HCT116 (cell line): ENCODE data around the gene MS4A15. TPM values are rescaled to one million over a fixed set of nuclear protein-coding genes. Genes with fewer than 3 reads are reported as not detected.

Source experiments
- ATAC-seq: fragments of 200-7000 bp; cut with Tn5 transposase; 2 replicates; pipeline ENCODE4 v1.9.1; 2020; ENCODE audit warnings: mild to moderate bottlenecking, moderate library complexity
- BruUV-seq: library from RNA; stranded (reverse); fragments of 400-500 nt; replicated peaks from 2 replicates; lab custom pipeline; 2021; lab: Mats Ljungman, UMichigan
- CTCF ChIA-PET: fragments of 300-600 bp; sonication (Branson Sonifier 250); formaldehyde crosslinking; loops from one replicate; lab custom pipeline; 2021; ENCODE audit warnings: antibody characterized with exemption; lab: Charles Lee
- POLR2A ChIA-PET: fragments of 300-600, 350-600 bp; sonication (Branson Sonifier 250); formaldehyde crosslinking; loops from one replicate; lab custom pipeline; 2021; ENCODE audit warnings: antibody characterized with exemption; lab: Charles Lee
- RAD21 ChIA-PET, 2 experiments: fragments of 300-600 bp; sonication (Branson Sonifier 250); formaldehyde crosslinking; loops; one replicate each; lab custom pipeline; 2023; ENCODE audit warnings: low total read pairs in 2 of 2; ENCODE audit not compliant: uncharacterized antibody in 2 of 2, unreplicated experiment in 2 of 2, low non-redundant PET in 1 of 2; lab: Charles Lee
- DNase-seq: peaks from one replicate; pipeline ENCODE4 v3.0.0-alpha.2; 2010; ENCODE audit warnings: low read depth, low spot score
- H2AFZ ChIP-seq: fragments of 200-600 bp; shearing (Covaris generic), sonication (generic); 2 replicates; pipeline ENCODE4 v1.6.1; 2017; ENCODE audit warnings: low read depth, mixed run types, mixed read lengths, antibody characterized with exemption, low read length; ENCODE audit not compliant: poor library complexity, severe bottlenecking
- H3K27ac ChIP-seq: 2 replicates; pipeline ENCODE4 v1.5.1; 2012; ENCODE audit warnings: low read depth, low read length
- H3K27me3 ChIP-seq: fragments of 200-600 bp; sonication (generic); 2 replicates; pipeline ENCODE4 v1.6.1; 2016; ENCODE audit warnings: mixed run types, low read length, mixed read lengths; ENCODE audit not compliant: insufficient read depth
- H3K36me3 ChIP-seq, 2 experiments: fragments of 200-500 bp in 1 of 2; fragments of 200-600 bp in 1 of 2; sonication (Bioruptor generic) in 1 of 2; sonication (generic) in 1 of 2; 2 replicates each; pipeline versions ENCODE4 v1.5.1 to v1.6.1; 2014 to 2016; ENCODE audit warnings: low read length in 2 of 2, inconsistent platforms in 1 of 2, mixed read lengths in 1 of 2, mixed run types in 1 of 2; ENCODE audit not compliant: insufficient read depth in 2 of 2, control insufficient read depth in 1 of 2
- H3K4me1 ChIP-seq, 2 experiments: fragments of 200-600 bp in 1 of 2; sonication (generic) in 1 of 2; 2 replicates each; pipeline versions ENCODE4 v1.5.1 to v1.6.1; 2012 to 2017; ENCODE audit warnings: low read length in 2 of 2, inconsistent platforms in 1 of 2, mild to moderate bottlenecking in 1 of 2, mixed read lengths in 1 of 2, mixed run types in 1 of 2, moderate library complexity in 1 of 2; ENCODE audit not compliant: insufficient read depth in 2 of 2, control insufficient read depth in 1 of 2
- H3K4me2 ChIP-seq: fragments of 200-600 bp; sonication (generic); 2 replicates; pipeline ENCODE4 v1.6.1; 2017; ENCODE audit warnings: mixed run types, low read length, mixed read lengths
- H3K4me3 ChIP-seq, 2 experiments: fragments of 200-600 bp in 1 of 2; sonication (generic) in 1 of 2; replicated peaks in 1 of 2; 2 replicates each; pipeline ENCODE4 v1.5.1; 2011 to 2016; ENCODE audit warnings: low read length in 2 of 2, control low read depth in 1 of 2, low read depth in 1 of 2, mild to moderate bottlenecking in 1 of 2, mixed read lengths in 1 of 2, mixed run types in 1 of 2
- H3K79me2 ChIP-seq: fragments of 200-600 bp; sonication (generic); 2 replicates; pipeline ENCODE4 v1.6.1; 2017; ENCODE audit warnings: mild to moderate bottlenecking, mixed run types, low read length, moderate library complexity, mixed read lengths; ENCODE audit not compliant: insufficient read depth
- H3K9ac ChIP-seq: fragments of 200-600 bp; sonication (generic); 2 replicates; pipeline ENCODE4 v1.6.1; 2016; ENCODE audit warnings: low read length, mixed read lengths
- H3K9me2 ChIP-seq: fragments of 200-600 bp; sonication (generic), shearing (Covaris generic); 2 replicates; pipeline ENCODE4 v1.6.1; 2017; ENCODE audit warnings: mixed run types, mild to moderate bottlenecking, moderate library complexity; ENCODE audit not compliant: insufficient read depth
- H3K9me3 ChIP-seq, 2 experiments: fragments of 200-500 bp in 1 of 2; fragments of 200-600 bp in 1 of 2; sonication (Bioruptor generic) in 1 of 2; sonication (generic) in 1 of 2; 2 replicates each; pipeline ENCODE4 v1.6.1; 2014 to 2017; ENCODE audit warnings: low read length in 2 of 2, mixed read lengths in 2 of 2, inconsistent platforms in 1 of 2, low read depth in 1 of 2, mild to moderate bottlenecking in 1 of 2, mixed run types in 1 of 2, moderate library complexity in 1 of 2; ENCODE audit not compliant: control insufficient read depth in 1 of 2, insufficient read depth in 1 of 2
- H4K20me1 ChIP-seq: fragments of 200-600 bp; sonication (generic), shearing (Covaris generic); 2 replicates; pipeline ENCODE4 v1.6.1; 2017; ENCODE audit warnings: mixed run types, mild to moderate bottlenecking, moderate library complexity; ENCODE audit not compliant: insufficient read depth
- CBX3 ChIP-seq: IDR thresholded peaks from 2 replicates; pipeline ENCODE4 v1.6.1; 2012; ENCODE audit warnings: low read depth
- EGR1 ChIP-seq: IDR thresholded peaks from 2 replicates; pipeline ENCODE4 v1.6.1; 2012; ENCODE audit warnings: low read depth
- EZH2 ChIP-seq: fragments of 200-600 bp; sonication (generic); IDR thresholded peaks from 2 replicates; pipeline ENCODE4 v1.6.1; 2017; ENCODE audit warnings: antibody characterized with exemption, mixed run types
- EZH2phosphoT487 ChIP-seq: fragments of 200-600 bp; IDR thresholded peaks from 2 replicates; pipeline ENCODE4 v1.6.1; 2018; ENCODE audit warnings: antibody characterized with exemption, borderline replicate concordance
- FOSL1 ChIP-seq: IDR thresholded peaks from 2 replicates; pipeline ENCODE4 v1.6.1; 2012; ENCODE audit warnings: low read depth
- JUND ChIP-seq: IDR thresholded peaks from 2 replicates; pipeline ENCODE4 v1.6.1; 2012
- POLR2A ChIP-seq: IDR thresholded peaks from 2 replicates; pipeline ENCODE4 v1.7.0; 2011; ENCODE audit warnings: borderline replicate concordance; ENCODE audit not compliant: insufficient read depth, insufficient read length; ENCODE audit errors: extremely low read depth
- POLR2AphosphoS5 ChIP-seq: IDR thresholded peaks from 2 replicates; pipeline ENCODE4 v1.6.1; 2011; ENCODE audit warnings: mild to moderate bottlenecking, low read depth, low read length, moderate library complexity
- RAD21 ChIP-seq: IDR thresholded peaks from 2 replicates; pipeline ENCODE4 v1.6.1; 2012; ENCODE audit warnings: low read depth, mild to moderate bottlenecking
- SIN3A ChIP-seq: IDR thresholded peaks from 2 replicates; pipeline ENCODE4 v1.6.1; 2012; ENCODE audit warnings: low read depth
- SP1 ChIP-seq: IDR thresholded peaks from 2 replicates; pipeline ENCODE4 v1.6.1; 2012; ENCODE audit warnings: low read depth
- YY1 ChIP-seq: IDR thresholded peaks from 2 replicates; pipeline ENCODE4 v1.6.1; 2011; ENCODE audit warnings: low read length, low read depth, moderate library complexity, mild to moderate bottlenecking; ENCODE audit not compliant: insufficient replicate concordance; ENCODE audit errors: extremely low read depth
- ZFX ChIP-seq: fragments of 450-650 bp; IDR thresholded peaks from 2 replicates; pipeline ENCODE4 v1.6.1; 2017
- ZNF274 ChIP-seq: fragments of 200-500 bp; sonication (Bioruptor generic); IDR thresholded peaks from 2 replicates; pipeline ENCODE4 v1.6.1; 2014; ENCODE audit warnings: mild to moderate bottlenecking, low read depth, low read length, inconsistent platforms
- intact Hi-C: fragments of 100-400 bp; cut with micrococcal nuclease; formaldehyde crosslinking; loops from 2 replicates; pipeline ENCODE4 v1.10.0; 2022
- total RNA-seq: library from RNA; stranded (reverse); gene quantifications from one replicate; pipeline ENCODE4 v1.2.1, GENCODE V29; 2021; ENCODE audit not compliant: unreplicated experiment
- TF ChIP-seq, protein P1 (sequence below): IDR thresholded peaks from 2 replicates; pipeline ENCODE4 v1.6.1; 2012; ENCODE audit warnings: low read depth
- TF ChIP-seq, protein P2 (sequence below): IDR thresholded peaks from 2 replicates; pipeline ENCODE4 v1.6.1; 2011; ENCODE audit warnings: mild to moderate bottlenecking, low read length, moderate library complexity; ENCODE audit not compliant: insufficient replicate concordance; ENCODE audit errors: extremely low read depth
- TF ChIP-seq, protein P3 (sequence below): IDR thresholded peaks from 2 replicates; pipeline ENCODE4 v1.6.1; 2012
- TF ChIP-seq, protein P4 (sequence below): IDR thresholded peaks from 2 replicates; pipeline ENCODE4 v1.6.1; 2012
- TF ChIP-seq, protein P5 (sequence below), 3 experiments: fragments of 200-600 bp in 1 of 3; sonication (generic) in 1 of 3; IDR thresholded peaks in 2 of 3; conservative IDR thresholded peaks in 1 of 3; 2 replicates each; pipeline ENCODE4 v1.5.1; 2012 to 2017; ENCODE audit warnings: low read depth in 2 of 3, low read length in 2 of 3, antibody characterized with exemption in 1 of 3, borderline replicate concordance in 1 of 3, control low read depth in 1 of 3, mild to moderate bottlenecking in 1 of 3, mixed read lengths in 1 of 3, mixed run types in 1 of 3, moderate library complexity in 1 of 3; ENCODE audit not compliant: insufficient read depth in 1 of 3

Gene MS4A15
- total RNA-seq, 1 experiment from 2014 or later = 1.5 TPM

DNA sequence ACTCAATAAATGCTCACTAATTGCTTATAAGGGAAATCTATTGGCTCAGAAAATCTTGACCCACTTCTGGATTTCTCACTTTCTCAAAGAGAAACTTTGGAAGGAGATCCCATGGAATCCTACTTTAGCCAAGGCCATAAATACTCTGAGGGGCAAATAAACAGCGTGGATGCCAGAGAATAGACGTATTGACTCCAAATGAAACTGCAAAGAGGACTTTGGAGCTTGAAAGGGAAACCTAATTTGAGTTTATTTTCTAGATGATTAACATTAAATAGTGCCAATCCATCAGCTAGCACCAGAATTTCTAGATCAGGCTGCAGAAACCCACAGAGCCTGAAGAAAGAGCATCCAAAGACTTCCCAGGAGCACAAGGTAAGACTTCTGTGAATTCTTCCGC, 32.2 kb upstream of the MS4A15 start, which contains the start of gene MS4A18:
MS4A18 (plus strand) TSS at position 301 of the 400 bp plus-strand sequence.
- Histone ChIP-seq H3K36me3 (no peaks in the 10 kb centered on the region), H3K9me2 (no peaks in the 10 kb centered on the region), H4K20me1 (no peaks in the 10 kb centered on the region), H3K4me3 (no peak within 1 kb of the TSS), H3K27me3 (peaks cover 47% of the 10 kb centered on the region), H3K27ac (no peak within 1 kb of the TSS), H3K9me3 (no peaks in the 10 kb centered on the region), H3K4me2 (no peak within 1 kb of the TSS), H3K9ac (no peak within 1 kb of the TSS), H2AFZ (no peak within 1 kb of the TSS), H3K79me2 (no peaks in the 10 kb centered on the region), H3K4me1 (no peaks in the 10 kb centered on the region)
- CTCF ChIA-PET = no interaction called here
- POLR2A ChIA-PET = no interaction called here
- DNase-seq (no peak), ATAC-seq (no peak)
- intact Hi-C loops = no loop called here
- TF ChIP-seq SP1 = no peak
- no peak for TF ChIP-seq JUND
- no peak for TF ChIP-seq EZH2phosphoT487
- TF ChIP-seq YY1 = no peak
- TF ChIP-seq, protein P1, sequence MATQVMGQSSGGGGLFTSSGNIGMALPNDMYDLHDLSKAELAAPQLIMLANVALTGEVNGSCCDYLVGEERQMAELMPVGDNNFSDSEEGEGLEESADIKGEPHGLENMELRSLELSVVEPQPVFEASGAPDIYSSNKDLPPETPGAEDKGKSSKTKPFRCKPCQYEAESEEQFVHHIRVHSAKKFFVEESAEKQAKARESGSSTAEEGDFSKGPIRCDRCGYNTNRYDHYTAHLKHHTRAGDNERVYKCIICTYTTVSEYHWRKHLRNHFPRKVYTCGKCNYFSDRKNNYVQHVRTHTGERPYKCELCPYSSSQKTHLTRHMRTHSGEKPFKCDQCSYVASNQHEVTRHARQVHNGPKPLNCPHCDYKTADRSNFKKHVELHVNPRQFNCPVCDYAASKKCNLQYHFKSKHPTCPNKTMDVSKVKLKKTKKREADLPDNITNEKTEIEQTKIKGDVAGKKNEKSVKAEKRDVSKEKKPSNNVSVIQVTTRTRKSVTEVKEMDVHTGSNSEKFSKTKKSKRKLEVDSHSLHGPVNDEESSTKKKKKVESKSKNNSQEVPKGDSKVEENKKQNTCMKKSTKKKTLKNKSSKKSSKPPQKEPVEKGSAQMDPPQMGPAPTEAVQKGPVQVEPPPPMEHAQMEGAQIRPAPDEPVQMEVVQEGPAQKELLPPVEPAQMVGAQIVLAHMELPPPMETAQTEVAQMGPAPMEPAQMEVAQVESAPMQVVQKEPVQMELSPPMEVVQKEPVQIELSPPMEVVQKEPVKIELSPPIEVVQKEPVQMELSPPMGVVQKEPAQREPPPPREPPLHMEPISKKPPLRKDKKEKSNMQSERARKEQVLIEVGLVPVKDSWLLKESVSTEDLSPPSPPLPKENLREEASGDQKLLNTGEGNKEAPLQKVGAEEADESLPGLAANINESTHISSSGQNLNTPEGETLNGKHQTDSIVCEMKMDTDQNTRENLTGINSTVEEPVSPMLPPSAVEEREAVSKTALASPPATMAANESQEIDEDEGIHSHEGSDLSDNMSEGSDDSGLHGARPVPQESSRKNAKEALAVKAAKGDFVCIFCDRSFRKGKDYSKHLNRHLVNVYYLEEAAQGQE = no peak
- TF ChIP-seq FOSL1 = no peak
- no peak for TF ChIP-seq SIN3A
- no peak for TF ChIP-seq POLR2A
- TF ChIP-seq, protein P2, sequence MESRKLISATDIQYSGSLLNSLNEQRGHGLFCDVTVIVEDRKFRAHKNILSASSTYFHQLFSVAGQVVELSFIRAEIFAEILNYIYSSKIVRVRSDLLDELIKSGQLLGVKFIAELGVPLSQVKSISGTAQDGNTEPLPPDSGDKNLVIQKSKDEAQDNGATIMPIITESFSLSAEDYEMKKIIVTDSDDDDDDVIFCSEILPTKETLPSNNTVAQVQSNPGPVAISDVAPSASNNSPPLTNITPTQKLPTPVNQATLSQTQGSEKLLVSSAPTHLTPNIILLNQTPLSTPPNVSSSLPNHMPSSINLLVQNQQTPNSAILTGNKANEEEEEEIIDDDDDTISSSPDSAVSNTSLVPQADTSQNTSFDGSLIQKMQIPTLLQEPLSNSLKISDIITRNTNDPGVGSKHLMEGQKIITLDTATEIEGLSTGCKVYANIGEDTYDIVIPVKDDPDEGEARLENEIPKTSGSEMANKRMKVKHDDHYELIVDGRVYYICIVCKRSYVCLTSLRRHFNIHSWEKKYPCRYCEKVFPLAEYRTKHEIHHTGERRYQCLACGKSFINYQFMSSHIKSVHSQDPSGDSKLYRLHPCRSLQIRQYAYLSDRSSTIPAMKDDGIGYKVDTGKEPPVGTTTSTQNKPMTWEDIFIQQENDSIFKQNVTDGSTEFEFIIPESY = no peak
- TF ChIP-seq, protein P3, sequence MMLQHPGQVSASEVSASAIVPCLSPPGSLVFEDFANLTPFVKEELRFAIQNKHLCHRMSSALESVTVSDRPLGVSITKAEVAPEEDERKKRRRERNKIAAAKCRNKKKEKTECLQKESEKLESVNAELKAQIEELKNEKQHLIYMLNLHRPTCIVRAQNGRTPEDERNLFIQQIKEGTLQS = no peak
- no peak for TF ChIP-seq POLR2AphosphoS5
- no peak for TF ChIP-seq EGR1
- TF ChIP-seq ZNF274 = no peak
- TF ChIP-seq, protein P4, sequence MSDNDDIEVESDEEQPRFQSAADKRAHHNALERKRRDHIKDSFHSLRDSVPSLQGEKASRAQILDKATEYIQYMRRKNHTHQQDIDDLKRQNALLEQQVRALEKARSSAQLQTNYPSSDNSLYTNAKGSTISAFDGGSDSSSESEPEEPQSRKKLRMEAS = no peak
- no peak for TF ChIP-seq ZFX
- TF ChIP-seq EZH2 = no peak
- TF ChIP-seq RAD21 = no peak
- no peak for TF ChIP-seq CBX3
- TF ChIP-seq, protein P5, sequence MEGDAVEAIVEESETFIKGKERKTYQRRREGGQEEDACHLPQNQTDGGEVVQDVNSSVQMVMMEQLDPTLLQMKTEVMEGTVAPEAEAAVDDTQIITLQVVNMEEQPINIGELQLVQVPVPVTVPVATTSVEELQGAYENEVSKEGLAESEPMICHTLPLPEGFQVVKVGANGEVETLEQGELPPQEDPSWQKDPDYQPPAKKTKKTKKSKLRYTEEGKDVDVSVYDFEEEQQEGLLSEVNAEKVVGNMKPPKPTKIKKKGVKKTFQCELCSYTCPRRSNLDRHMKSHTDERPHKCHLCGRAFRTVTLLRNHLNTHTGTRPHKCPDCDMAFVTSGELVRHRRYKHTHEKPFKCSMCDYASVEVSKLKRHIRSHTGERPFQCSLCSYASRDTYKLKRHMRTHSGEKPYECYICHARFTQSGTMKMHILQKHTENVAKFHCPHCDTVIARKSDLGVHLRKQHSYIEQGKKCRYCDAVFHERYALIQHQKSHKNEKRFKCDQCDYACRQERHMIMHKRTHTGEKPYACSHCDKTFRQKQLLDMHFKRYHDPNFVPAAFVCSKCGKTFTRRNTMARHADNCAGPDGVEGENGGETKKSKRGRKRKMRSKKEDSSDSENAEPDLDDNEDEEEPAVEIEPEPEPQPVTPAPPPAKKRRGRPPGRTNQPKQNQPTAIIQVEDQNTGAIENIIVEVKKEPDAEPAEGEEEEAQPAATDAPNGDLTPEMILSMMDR (IDR thresholded peaks at IDR 0.05 in 2 of 3, conservative IDR thresholded peaks at IDR 0.05 in 1 of 3; ENCODE audit: borderline replicate concordance in 1 of 3, insufficient read depth in 1 of 3, low read depth in 2 of 3, low read length in 2 of 3) = no peak
- RAD21 ChIA-PET = no interaction called here
- BruUV-seq = no TSS peak
